Fibroblast of villous mesenchyme (primary cell): ENCODE measurements around the gene ZXDC. TPM values are rescaled to one million over a fixed set of nuclear protein-coding genes. Genes with fewer than 3 reads are reported as not detected.

ENCODE experiments used
- DNase-seq: peaks from one replicate; pipeline ENCODE4 v3.0.0-alpha.2; 2010; ENCODE audit warnings: low read depth
- H3K4me3 ChIP-seq: 2 replicates; pipeline ENCODE4 v1.5.1; 2011; ENCODE audit warnings: low read depth, mild to moderate bottlenecking, low read length
- total RNA-seq: library from RNA; depleted of rRNA; stranded (reverse); fragments of >200 nt; gene quantifications from 2 replicates; pipeline ENCODE4 v1.2.3, GENCODE V29; 2012
- TF ChIP-seq, protein P1 (sequence below): IDR thresholded peaks from 2 replicates; pipeline ENCODE4 v1.5.1; 2012; ENCODE audit warnings: low read depth, mild to moderate bottlenecking, low read length; ENCODE audit not compliant: insufficient read depth

ZXDC gene
- total RNA-seq, 1 donor = 17.7 TPM

DNA sequence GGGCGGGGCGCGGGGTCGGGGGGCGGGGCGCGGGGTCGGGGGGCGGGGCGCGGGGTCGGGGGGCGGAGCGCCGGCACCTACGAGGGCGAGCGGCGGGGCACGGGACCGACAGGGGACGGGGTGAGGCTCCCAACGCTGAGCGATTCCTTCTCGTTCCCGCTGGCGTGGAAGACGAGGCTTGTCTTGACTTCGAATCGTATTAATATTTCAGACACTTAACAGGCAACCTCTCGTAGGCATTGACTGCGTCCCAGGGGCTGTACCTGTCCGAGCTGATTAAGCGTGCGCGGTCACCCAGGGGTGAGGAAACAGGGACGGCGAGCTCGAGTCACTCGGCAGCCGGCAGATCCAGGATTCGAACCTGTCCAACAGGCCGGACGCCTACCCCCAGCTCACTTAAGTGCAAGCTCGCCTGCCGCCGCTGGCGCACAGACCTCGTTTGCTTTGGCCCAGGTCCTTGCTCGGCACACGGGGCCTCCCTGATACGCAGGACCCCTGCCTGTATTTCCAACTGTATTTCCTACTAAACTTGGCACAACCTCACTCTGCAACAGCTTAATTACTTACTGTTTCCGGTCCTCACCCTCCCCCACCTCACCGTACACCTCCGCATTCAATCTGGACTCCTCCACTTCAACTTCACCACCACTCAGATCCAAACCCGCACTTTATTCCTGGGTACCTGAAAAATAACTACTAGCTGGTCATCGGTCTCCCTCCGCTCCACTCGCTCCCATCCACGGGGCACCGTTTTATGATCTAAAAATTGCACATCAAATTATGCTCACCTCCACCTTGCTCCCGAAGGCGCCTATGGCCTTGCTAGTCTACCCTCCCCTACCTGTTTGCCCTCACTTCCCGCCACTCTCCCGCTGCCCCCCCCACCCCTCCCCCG is 722 bp upstream of the ZXDC start:
- peak overlapping the region; percentile 63 for H3K4me3 ChIP-seq
- TF ChIP-seq, protein P1, sequence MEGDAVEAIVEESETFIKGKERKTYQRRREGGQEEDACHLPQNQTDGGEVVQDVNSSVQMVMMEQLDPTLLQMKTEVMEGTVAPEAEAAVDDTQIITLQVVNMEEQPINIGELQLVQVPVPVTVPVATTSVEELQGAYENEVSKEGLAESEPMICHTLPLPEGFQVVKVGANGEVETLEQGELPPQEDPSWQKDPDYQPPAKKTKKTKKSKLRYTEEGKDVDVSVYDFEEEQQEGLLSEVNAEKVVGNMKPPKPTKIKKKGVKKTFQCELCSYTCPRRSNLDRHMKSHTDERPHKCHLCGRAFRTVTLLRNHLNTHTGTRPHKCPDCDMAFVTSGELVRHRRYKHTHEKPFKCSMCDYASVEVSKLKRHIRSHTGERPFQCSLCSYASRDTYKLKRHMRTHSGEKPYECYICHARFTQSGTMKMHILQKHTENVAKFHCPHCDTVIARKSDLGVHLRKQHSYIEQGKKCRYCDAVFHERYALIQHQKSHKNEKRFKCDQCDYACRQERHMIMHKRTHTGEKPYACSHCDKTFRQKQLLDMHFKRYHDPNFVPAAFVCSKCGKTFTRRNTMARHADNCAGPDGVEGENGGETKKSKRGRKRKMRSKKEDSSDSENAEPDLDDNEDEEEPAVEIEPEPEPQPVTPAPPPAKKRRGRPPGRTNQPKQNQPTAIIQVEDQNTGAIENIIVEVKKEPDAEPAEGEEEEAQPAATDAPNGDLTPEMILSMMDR = no peak
- DNase-seq = no peak

DNA sequence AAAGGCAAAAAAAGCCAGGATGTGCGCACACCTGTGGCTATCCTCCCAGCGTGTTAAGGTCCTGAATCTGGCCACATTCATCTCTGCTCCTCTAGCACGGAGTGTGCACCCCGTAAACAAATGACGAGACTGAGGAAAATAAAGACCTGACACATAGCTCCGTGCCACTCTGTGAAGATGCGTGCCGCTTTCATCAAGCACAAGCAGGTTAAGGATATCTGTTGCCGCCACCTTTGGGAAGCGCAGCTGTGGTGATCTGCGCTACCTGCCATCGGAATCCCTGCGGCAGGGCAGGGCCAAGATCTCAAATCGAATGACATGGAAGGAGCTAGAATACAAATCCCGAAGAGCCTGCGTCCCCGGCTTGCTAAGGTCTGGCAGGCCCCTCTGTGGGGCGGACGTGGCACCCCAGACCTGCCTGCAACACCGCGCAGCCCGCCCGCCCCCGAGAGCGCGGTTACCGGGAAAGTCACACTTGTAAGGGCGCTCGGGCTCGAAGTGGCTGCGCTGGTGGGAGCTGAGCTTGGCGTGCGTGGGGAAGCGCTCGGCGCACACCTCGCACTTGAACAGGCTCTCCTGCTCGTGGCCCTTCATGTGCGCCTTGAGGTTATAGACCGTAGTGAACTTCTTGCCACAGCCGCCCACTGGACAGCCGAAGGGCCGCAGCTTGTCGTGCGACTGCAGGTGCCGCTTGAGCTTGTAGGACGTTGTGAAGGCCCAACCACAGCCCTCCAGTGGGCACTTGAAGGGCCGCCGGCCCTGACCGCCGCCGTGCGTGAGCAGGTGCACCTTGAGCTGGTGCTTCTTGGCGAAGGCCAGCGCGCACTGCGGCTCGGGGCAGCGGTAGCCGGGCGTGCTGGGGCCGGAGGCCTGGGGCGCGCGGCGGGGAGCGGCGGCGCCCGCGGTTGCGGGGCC is 936 bp downstream of the ZXDC start:
- TF ChIP-seq, protein P1 = no peak
- peak overlapping the region; percentile 76 for H3K4me3 ChIP-seq
- peak; percentile 48 for DNase-seq

DNA sequence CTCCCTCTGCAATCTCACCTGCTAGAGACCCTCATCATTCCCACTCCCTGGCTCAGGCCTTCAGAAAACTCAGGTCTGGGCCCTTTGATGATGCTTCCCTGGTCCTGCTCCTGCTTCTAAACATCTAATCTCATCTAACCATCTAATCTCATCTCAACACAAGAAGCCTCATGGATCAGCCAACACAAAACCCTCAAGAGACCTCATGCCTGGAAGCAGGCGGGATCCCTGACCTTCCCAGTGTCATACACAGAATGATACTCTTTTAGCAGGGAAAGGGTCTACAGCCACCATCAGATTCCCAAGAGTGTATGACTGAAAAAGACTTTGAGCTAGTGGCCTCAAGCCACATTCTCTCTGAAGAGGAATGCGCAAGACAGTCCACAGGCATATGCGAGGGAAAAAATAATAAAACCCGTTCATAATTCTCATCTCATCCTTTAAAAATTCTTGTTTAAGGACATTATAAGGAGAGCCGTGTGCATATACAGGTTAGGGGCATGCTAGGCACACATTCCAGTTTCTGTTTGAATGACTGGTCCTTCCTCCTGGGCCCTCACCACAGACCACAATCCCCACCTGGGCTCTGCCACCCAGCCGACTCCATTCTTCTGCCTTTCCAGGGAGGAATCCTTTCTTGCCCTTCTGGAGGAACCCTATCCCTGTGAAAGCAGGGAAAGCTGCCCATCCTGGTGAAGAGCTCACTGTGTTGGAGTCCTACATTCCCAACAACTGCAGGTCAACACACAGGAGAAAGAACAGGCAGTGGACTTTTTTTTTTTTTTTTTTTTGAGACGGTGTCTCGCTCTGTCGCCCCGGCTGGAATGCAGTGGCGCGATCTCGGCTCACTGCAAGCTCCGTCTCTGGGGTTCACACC is 2.2 kb downstream of the ZXDC start:
- TF ChIP-seq, protein P1 = no peak
- H3K4me3 ChIP-seq = peak overlapping the region; percentile 41

DNA sequence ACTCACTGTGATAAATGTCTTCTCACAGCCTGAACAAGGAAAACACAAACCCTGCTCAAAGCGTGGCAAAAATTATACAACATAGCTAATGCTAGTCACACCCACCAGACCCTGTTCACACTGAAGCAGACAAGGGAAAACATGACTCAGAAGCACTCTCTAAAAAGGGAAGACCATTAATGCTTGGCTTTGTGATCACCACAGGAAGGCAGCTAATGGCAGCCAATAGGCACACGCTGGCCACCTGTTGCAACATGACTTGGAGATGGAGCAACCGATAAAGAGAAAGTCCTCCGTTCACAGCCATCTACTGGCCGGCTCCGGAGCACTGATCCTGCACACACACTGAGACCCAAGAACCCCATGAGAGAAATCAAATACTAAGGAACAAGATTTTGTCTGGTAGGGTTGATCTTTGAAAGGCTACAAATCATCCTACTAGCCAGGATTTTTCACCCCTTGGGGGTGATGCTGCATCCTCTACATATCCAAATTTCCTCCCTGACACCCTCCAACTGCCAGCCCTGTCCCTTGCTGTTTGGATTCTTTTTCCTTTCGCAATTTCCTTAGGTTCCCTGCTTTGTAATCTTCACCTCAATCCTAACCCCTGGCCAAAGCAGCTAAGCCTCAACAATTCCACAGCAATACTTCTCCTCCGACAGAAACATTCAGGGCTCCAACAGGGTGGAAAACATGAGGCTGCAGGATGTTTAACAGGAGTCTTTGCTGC is 3.2 kb downstream of the ZXDC start:
- TF ChIP-seq, protein P1 = no peak
- peak overlapping the region; percentile 21 for H3K4me3 ChIP-seq
- peak; percentile 95 for DNase-seq

More for the DNA sequence above, 2.2 kb downstream of the ZXDC start:
- no peak for DNase-seq

DNA sequence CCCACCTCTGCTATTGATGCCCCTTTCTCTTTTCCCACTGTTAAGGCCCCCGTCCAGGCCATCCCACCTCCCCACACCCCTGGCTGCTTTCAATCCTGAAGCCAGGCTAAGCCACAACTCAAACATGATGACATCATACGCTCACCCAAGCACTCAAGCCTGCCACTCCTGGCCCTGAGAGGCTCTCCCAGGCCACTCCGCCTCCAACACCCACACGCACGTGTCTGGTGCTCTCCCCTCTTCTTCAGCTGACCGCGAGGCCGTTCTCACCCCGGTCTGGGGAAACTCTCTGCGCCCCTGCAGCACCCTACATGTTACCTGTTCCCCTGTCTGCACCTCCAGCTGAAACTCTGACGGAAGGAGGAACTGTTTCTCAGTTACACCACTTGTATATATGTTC is 6.2 kb downstream of the ZXDC start:
- no peak for DNase-seq
- no peak overlapping the region for H3K4me3 ChIP-seq
- TF ChIP-seq, protein P1 = no peak
